B cell (primary cell): ENCODE results near the gene CDH16.

ENCODE experiments used
- EZH2 ChIP-seq: IDR thresholded peaks from 2 replicates; pipeline ENCODE4 v1.6.1; 2012; ENCODE audit warnings: borderline replicate concordance, low read depth, mild to moderate bottlenecking, moderate library complexity, low read length; ENCODE audit not compliant: insufficient read depth, poor library complexity, severe bottlenecking
- TF ChIP-seq, protein P1 (sequence below): fragments of 200-600 bp; IDR thresholded peaks from one replicate; pipeline ENCODE4 v1.8.0; 2022; ENCODE audit warnings: antibody characterized with exemption, mild to moderate bottlenecking

DNA sequence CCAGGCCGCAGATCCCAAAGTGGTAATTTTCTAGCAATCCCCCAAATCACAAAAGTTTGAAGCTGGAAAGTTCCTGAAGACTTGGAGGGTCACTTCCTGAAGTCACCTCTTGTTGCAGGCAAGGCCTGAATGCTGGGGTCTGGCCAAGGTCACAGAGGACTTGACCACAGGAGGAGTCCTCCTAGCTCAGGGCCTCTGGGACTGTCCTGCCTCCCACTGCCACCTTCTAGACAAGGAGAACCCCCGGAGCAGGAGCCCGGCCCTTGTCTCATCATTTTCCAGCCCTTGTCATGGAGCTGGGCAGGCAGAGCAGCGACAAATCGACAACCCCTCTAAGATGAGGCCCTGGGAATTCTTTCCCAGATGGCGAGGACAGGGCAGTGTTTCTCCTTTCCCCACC lies 330 bp downstream of the CDH16 start:
- TF ChIP-seq, protein P1, sequence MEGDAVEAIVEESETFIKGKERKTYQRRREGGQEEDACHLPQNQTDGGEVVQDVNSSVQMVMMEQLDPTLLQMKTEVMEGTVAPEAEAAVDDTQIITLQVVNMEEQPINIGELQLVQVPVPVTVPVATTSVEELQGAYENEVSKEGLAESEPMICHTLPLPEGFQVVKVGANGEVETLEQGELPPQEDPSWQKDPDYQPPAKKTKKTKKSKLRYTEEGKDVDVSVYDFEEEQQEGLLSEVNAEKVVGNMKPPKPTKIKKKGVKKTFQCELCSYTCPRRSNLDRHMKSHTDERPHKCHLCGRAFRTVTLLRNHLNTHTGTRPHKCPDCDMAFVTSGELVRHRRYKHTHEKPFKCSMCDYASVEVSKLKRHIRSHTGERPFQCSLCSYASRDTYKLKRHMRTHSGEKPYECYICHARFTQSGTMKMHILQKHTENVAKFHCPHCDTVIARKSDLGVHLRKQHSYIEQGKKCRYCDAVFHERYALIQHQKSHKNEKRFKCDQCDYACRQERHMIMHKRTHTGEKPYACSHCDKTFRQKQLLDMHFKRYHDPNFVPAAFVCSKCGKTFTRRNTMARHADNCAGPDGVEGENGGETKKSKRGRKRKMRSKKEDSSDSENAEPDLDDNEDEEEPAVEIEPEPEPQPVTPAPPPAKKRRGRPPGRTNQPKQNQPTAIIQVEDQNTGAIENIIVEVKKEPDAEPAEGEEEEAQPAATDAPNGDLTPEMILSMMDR = no peak
- no peak for TF ChIP-seq EZH2
